Spleen (tissue), 7 donors: ENCODE measurements around the gene ZNF532.

Experiments used
- POLR2A ChIP-seq, 3 donors: fragments of 450-650 bp; IDR thresholded peaks; one replicate each; pipeline ENCODE4 v1.5.1; 2017; ENCODE audit warnings: antibody characterized with exemption in 3 of 3, mild to moderate bottlenecking in 1 of 3
- TF ChIP-seq, protein P1 (sequence below), 11 experiments: fragments of 200-600 bp in 7 of 11; fragments of 450-650 bp in 4 of 11; sonication (generic) in 4 of 11; IDR thresholded peaks in 8 of 11; conservative IDR thresholded peaks in 3 of 11; 1 replicate in 7 of 11; 2 replicates in 4 of 11; pipeline versions ENCODE4 v1.4.0 to v1.8.0; 2016 to 2021; ENCODE audit warnings: antibody characterized with exemption in 11 of 11, inconsistent platforms in 4 of 11, mild to moderate bottlenecking in 1 of 11
- donor health status: DM: no; HTN: no; CAD: no; lungs with moderate emphysema.
- donor health status: DM: no; HTN: no; CAD: no.
- donor health status: DM: no; HTN: no; CAD: no.

DNA sequence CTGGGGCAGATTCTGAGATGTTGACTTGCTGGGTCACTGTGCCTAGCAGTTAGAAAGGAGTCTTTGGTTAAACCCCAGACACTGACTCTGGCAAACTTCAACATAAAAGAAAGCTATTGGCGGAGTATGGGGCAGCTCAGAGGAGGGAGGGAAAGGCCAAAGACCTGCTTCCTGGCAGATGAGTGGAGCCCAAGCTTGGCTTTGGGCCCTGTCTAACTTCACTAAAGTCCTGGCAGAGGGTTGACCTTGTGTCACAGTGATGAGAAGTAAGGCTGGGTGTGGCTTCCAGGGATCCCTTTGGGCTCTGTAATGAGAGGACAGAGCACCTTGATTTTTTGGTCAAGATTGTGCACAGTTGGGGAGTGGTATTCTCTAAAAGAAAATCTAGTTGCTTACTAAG is 145.2 kb downstream of the ZNF532 start:
- TF ChIP-seq, protein P1, sequence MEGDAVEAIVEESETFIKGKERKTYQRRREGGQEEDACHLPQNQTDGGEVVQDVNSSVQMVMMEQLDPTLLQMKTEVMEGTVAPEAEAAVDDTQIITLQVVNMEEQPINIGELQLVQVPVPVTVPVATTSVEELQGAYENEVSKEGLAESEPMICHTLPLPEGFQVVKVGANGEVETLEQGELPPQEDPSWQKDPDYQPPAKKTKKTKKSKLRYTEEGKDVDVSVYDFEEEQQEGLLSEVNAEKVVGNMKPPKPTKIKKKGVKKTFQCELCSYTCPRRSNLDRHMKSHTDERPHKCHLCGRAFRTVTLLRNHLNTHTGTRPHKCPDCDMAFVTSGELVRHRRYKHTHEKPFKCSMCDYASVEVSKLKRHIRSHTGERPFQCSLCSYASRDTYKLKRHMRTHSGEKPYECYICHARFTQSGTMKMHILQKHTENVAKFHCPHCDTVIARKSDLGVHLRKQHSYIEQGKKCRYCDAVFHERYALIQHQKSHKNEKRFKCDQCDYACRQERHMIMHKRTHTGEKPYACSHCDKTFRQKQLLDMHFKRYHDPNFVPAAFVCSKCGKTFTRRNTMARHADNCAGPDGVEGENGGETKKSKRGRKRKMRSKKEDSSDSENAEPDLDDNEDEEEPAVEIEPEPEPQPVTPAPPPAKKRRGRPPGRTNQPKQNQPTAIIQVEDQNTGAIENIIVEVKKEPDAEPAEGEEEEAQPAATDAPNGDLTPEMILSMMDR (IDR thresholded peaks at IDR 0.05 in 8 of 11, conservative IDR thresholded peaks at IDR 0.05 in 3 of 11) = no peak
- no peak for TF ChIP-seq POLR2A (IDR thresholded peaks at IDR 0.05)
